GM12878 (cell line): ENCODE measurements around the gene RPL36. TPM values are rescaled to one million over a fixed set of nuclear protein-coding genes. Genes with fewer than 3 reads are reported as not detected.

ENCODE experiments used
- ATAC-seq: fragments of 200-7000 bp; cut with Tn5 transposase; 3 replicates; pipeline ENCODE4 v1.9.1; 2020; ENCODE audit warnings: mild to moderate bottlenecking, moderate library complexity
- BruUV-seq: library from RNA; stranded (reverse); fragments of 400-500 nt; replicated peaks from 2 replicates; lab custom pipeline; 2021; lab: Mats Ljungman, UMichigan
- CTCF ChIA-PET: fragments of 300-600 bp; sonication (Branson Sonifier 250); formaldehyde crosslinking; extraction: SDS; loops from one replicate; lab custom pipeline; 2021; ENCODE audit warnings: inconsistent platforms; lab: Yijun Ruan, JAX
- POLR2A ChIA-PET: fragments of 350-600 bp; formaldehyde crosslinking; extraction: SDS; loops from one replicate; lab custom pipeline; 2021; ENCODE audit warnings: inconsistent platforms; lab: Charles Lee
- RAD21 ChIA-PET: fragments of 300-600 bp; sonication (Branson Sonifier 250); formaldehyde crosslinking; loops from one replicate; lab custom pipeline; 2023; ENCODE audit warnings: antibody characterized with exemption; ENCODE audit not compliant: unreplicated experiment; lab: Charles Lee
- SMC1A ChIA-PET: fragments of 300-600 bp; sonication (Branson Sonifier 250); formaldehyde crosslinking; loops from one replicate; lab custom pipeline; 2023; ENCODE audit not compliant: unreplicated experiment, uncharacterized antibody; lab: Charles Lee
- DNase-seq: peaks from one replicate; pipeline ENCODE4 v3.0.0-alpha.2; 2011; ENCODE audit warnings: low read depth, low spot score
- FAIRE-seq: peaks from 3 replicates; lab custom pipeline; 2011; peaks lifted over from hg19 to GRCh38; lab: Jason Lieb, UNC
- H2AFZ ChIP-seq: 2 replicates; pipeline ENCODE4 v1.6.0; 2011; ENCODE audit warnings: low read depth, low read length, control low read depth; ENCODE audit not compliant: control insufficient read depth
- H3K27ac ChIP-seq: 2 replicates; pipeline ENCODE4 v1.5.1; 2011; ENCODE audit warnings: control low read depth; ENCODE audit not compliant: control insufficient read depth, insufficient read depth
- H3K27me3 ChIP-seq, 2 experiments: replicated peaks in 1 of 2; 2 replicates each; pipeline versions ENCODE4 v1.6.0 to v1.6.1; 2011; ENCODE audit warnings: low read length in 1 of 2; ENCODE audit not compliant: control insufficient read depth in 2 of 2, insufficient read depth in 2 of 2
- H3K36me3 ChIP-seq, 2 experiments: 2 replicates each; pipeline ENCODE4 v1.5.1; 2011; ENCODE audit warnings: low read length in 1 of 2; ENCODE audit not compliant: control insufficient read depth in 2 of 2, insufficient read depth in 2 of 2
- H3K4me1 ChIP-seq: 2 replicates; pipeline ENCODE4 v1.6.1; 2011; ENCODE audit warnings: mild to moderate bottlenecking, low read length, moderate library complexity, mixed read lengths; ENCODE audit not compliant: control insufficient read depth, insufficient read depth
- H3K4me2 ChIP-seq: 2 replicates; pipeline ENCODE4 v1.6.0; 2011; ENCODE audit warnings: control low read depth; ENCODE audit not compliant: control insufficient read depth, insufficient read depth
- H3K4me3 ChIP-seq: fragments of 200-600 bp; sonication (generic); 2 replicates; pipeline ENCODE4 v1.5.1; 2016
- H3K79me2 ChIP-seq: 2 replicates; pipeline ENCODE4 v1.6.0; 2011; ENCODE audit warnings: low read length; ENCODE audit not compliant: control insufficient read depth, insufficient read depth
- H3K9ac ChIP-seq: 2 replicates; pipeline ENCODE4 v1.8.0; 2011; ENCODE audit warnings: low read length, control low read depth, mixed read lengths; ENCODE audit not compliant: control insufficient read depth, insufficient read depth
- H3K9me3 ChIP-seq: replicated peaks from 3 replicates; pipeline ENCODE4 v1.5.1; 2011; ENCODE audit warnings: mild to moderate bottlenecking, low read length; ENCODE audit not compliant: control insufficient read depth, insufficient read depth
- H4K20me1 ChIP-seq: 2 replicates; pipeline ENCODE4 v1.6.0; 2011; ENCODE audit not compliant: control insufficient read depth, insufficient read depth
- BMI1 ChIP-seq: fragments of 450-650 bp; IDR thresholded peaks from 2 replicates; pipeline ENCODE4 v1.6.1; 2016; ENCODE audit warnings: mild to moderate bottlenecking, moderate library complexity, borderline replicate concordance
- CEBPZ ChIP-seq: fragments of 150-350 bp; IDR thresholded peaks from 2 replicates; pipeline ENCODE4 v1.6.1; 2016; ENCODE audit warnings: low read depth, low read length
- CHD4 ChIP-seq: fragments of 200-600 bp; sonication (generic); IDR thresholded peaks from 2 replicates; pipeline ENCODE4 v1.6.1; 2016; ENCODE audit warnings: mild to moderate bottlenecking
- ELK1 ChIP-seq: IDR thresholded peaks from 2 replicates; pipeline ENCODE4 v1.6.1; 2012; ENCODE audit warnings: low read depth, low read length, improper control_type of control experiment
- IRF5 ChIP-seq: fragments of 450-650 bp; IDR thresholded peaks from 2 replicates; pipeline ENCODE4 v1.6.1; 2017; ENCODE audit warnings: borderline replicate concordance
- MAX ChIP-seq: IDR thresholded peaks from 2 replicates; pipeline ENCODE4 v1.6.1; 2012; ENCODE audit warnings: low read depth, low read length, improper control_type of control experiment
- MEF2A ChIP-seq: IDR thresholded peaks from 2 replicates; pipeline ENCODE4 v1.6.1; 2011; ENCODE audit warnings: low read depth, mild to moderate bottlenecking, low read length, moderate library complexity; ENCODE audit not compliant: insufficient read depth
- MXI1 ChIP-seq: fragments of 150-350 bp; IDR thresholded peaks from 2 replicates; pipeline ENCODE4 v1.6.1; 2011; ENCODE audit warnings: low read depth, mild to moderate bottlenecking, inconsistent platforms, low read length, improper control_type of control experiment
- NR2F1 ChIP-seq: fragments of 450-650 bp; conservative IDR thresholded peaks from 2 replicates; pipeline ENCODE4 v1.6.1; 2017; ENCODE audit warnings: mild to moderate bottlenecking
- RAD21 ChIP-seq: IDR thresholded peaks from 2 replicates; pipeline ENCODE4 v1.6.1; 2011; ENCODE audit warnings: mild to moderate bottlenecking, low read depth, low read length, moderate library complexity; ENCODE audit not compliant: insufficient read depth
- RB1 ChIP-seq: fragments of 450-650 bp; formaldehyde crosslinking; IDR thresholded peaks from 2 replicates; pipeline ENCODE4 v1.6.1; 2017; ENCODE audit warnings: mild to moderate bottlenecking, borderline replicate concordance
- SMAD5 ChIP-seq: IDR thresholded peaks from 2 replicates; pipeline ENCODE4 v1.6.1; 2016; ENCODE audit warnings: antibody characterized with exemption, low read depth
- TBL1XR1 ChIP-seq: IDR thresholded peaks from 2 replicates; pipeline ENCODE4 v1.6.1; 2012; ENCODE audit warnings: low read depth, low read length, improper control_type of control experiment
- TCF7 ChIP-seq: IDR thresholded peaks from 2 replicates; pipeline ENCODE4 v1.6.1; 2014; ENCODE audit warnings: antibody characterized with exemption, borderline replicate concordance
- USF2 ChIP-seq: IDR thresholded peaks from 2 replicates; pipeline ENCODE4 v1.6.1; 2011; ENCODE audit warnings: low read depth, low read length, improper control_type of control experiment, borderline replicate concordance
- YBX1 ChIP-seq: fragments of 450-650 bp; IDR thresholded peaks from 2 replicates; pipeline ENCODE4 v1.6.1; 2016; ENCODE audit warnings: antibody characterized with exemption
- WGBS: methylation state at CpG from one replicate; pipeline ENCODE4 v1.1.6; 2016; ENCODE audit warnings: low lambda C conversion rate; ENCODE audit not compliant: insufficient replicate concordance, insufficient coverage; ENCODE audit errors: missing lambda C conversion rate; 5-methylcytosine and 5-hydroxymethylcytosine counted together
- in situ Hi-C: fragments of 300-500 bp; cut with MboI; formaldehyde crosslinking; loops from 9 replicates; pipeline ENCODE4 v1.14.3; 2018; ENCODE audit warnings: mixed read lengths
- intact Hi-C: fragments of 100-400 bp; cut with micrococcal nuclease; formaldehyde crosslinking; loops from one replicate; pipeline ENCODE4 v1.14.2; 2022; ENCODE audit not compliant: unreplicated experiment
- polyA plus RNA-seq, 11 experiments: library from polyadenylated mRNA; depleted of rRNA in 4 of 11; unstranded in 6 of 11; stranded (reverse) in 5 of 11; fragments of >200 nt; fragmentation: Nextera tagmentation in 4 of 11; fragmentation: Illumina TruSeq in 1 of 11; extraction: Ambion mirVana in 4 of 11; extraction: Trizol in 1 of 11; gene quantifications; 1 replicate in 1 of 11; 2 replicates in 10 of 11; pipeline versions ENCODE4 v1.2.1 to v1.2.3, GENCODE V29; 2011 to 2016; ENCODE audit warnings: inconsistent platforms in 2 of 11, missing spikeins in 2 of 11, low read depth in 1 of 11
- total RNA-seq, 4 experiments: library from RNA; depleted of rRNA in 3 of 4; stranded (reverse); fragments of >200 nt in 3 of 4; fragmentation: Illumina TruSeq in 1 of 4; extraction: Trizol in 1 of 4; gene quantifications; 2 replicates each; pipeline versions ENCODE4 v1.2.1 to v1.2.3, GENCODE V29; 2013 to 2021

Gene RPL36
- total and polyA plus RNA-seq, 10 of the 15 experiments (the other 5 are each of a cell fraction or from before 2014, with no cell fraction given) = 374 to 4,942 (median 2,053) TPM

- peaks cover 12% of the 10 kb centered on the region for H3K79me2 ChIP-seq
- H3K36me3 ChIP-seq = no peaks in the 10 kb centered on the region; a peak in 1 of 4 replicates
- H3K27ac ChIP-seq = peak within 1 kb of the TSS; percentile 46
- no peaks in the 10 kb centered on the region for H3K9me3 ChIP-seq
- H3K4me2 ChIP-seq = peak within 1 kb of the TSS; percentile 97
- SMC1A ChIA-PET = no interaction called here
- DNase-seq (peak; percentile 95), FAIRE-seq (peak; percentile 100), ATAC-seq (peak; percentile 98)
- intact Hi-C loops (no loop called here), in situ Hi-C loops (loop anchor here (10.0 kb wide), 1 partner anchor 1436 kb away; the partner anchor contains the start of gene YJU2)
- no peaks in the 10 kb centered on the region for H4K20me1 ChIP-seq
- CTCF ChIA-PET = no interaction called here
- WGBS = 4% methylated on average over 81 of the region's 94 CpGs
- POLR2A ChIA-PET = no interaction called here
- RAD21 ChIA-PET = no interaction called here
- no peaks in the 10 kb centered on the region for H3K27me3 ChIP-seq
- no TSS peak for BruUV-seq
- peaks cover 5% of the 10 kb centered on the region; the same call in 1 of the 2 replicates for H3K4me1 ChIP-seq
- peak within 1 kb of the TSS; percentile 99 for H2AFZ ChIP-seq
- peak within 1 kb of the TSS; percentile 98 for H3K4me3 ChIP-seq
- H3K9ac ChIP-seq = peak within 1 kb of the TSS; percentile 81
- TF ChIP-seq RAD21 (no peak), MEF2A (peak; percentile 57; the same call in 1 of the 2 replicates), SMAD5 (peak; percentile 53; the same call in 1 of the 2 replicates), MAX (peak; percentile 96), NR2F1 (0 out of 2 replicates have a peak, but pooled peaks have one; percentile 9), BMI1 (peak; percentile 99), ELK1 (peak; percentile 61), YBX1 (no peak), IRF5 (0 out of 2 replicates have a peak, but pooled peaks have one; percentile 24), CEBPZ (no peak), MXI1 (peak; percentile 68), USF2 (peak; percentile 94), CHD4 (no peak), TCF7 (no peak), TBL1XR1 (peak; percentile 58; the same call in 1 of the 2 replicates), RB1 (no peak)
These were observed 9.4 kb upstream of the RPL36 start, which contains the start of the genes HSD11B1L and MICOS13 for GRCh38 chr19:5680437-5681368. Gene HSD11B1L (plus strand): TSS chr19:5681027. CDS start chr19:5684833, 3,806 bp downstream. Gene MICOS13 (minus strand): TSS chr19:5680516. CDS start chr19:5680486, 30 bp downstream.
